ENCODE results near the gene ROPN1B.

GRCh38 chr3:125965505-125965904, 3.5 kb upstream of the ROPN1B start:
- TF ChIP-seq POU5F1 (IDR thresholded peaks at IDR 0.05; ENCODE audit: low read depth, low read length) (no peak), BRCA1 (IDR thresholded peaks at IDR 0.05; ENCODE audit: low read depth, low read length) (no peak)
